T-helper 2 cell (primary cell): ENCODE data around the gene MTA3.
"Not testable (repeated sequence)": the region's sequence is repeated elsewhere in the genome, so short reads cannot be mapped to it uniquely, and the experiment has no call there.

Experiments
- DNase-seq, 5 experiments: peaks; one replicate each; pipeline versions ENCODE4 v3.0.0 to v3.0.0-alpha.2; 2012 to 2022

Gene MTA3

GRCh38 chr2:42613281-42614064 is 45.0 kb downstream of the MTA3 start:
- DNase-seq: no peak

- DNase-seq: no peak
Observed at GRCh38 chr2:42614838-42615237, 46.4 kb downstream of the MTA3 start.

GRCh38 chr2:42618116-42618515 is 49.7 kb downstream of the MTA3 start:
- DNase-seq: no peak

GRCh38 chr2:42618972-42619371 is 50.5 kb downstream of the MTA3 start:
- DNase-seq: peak in 1 of 5 experiments; percentile 68

- DNase-seq: not testable (repeated sequence)
Observed at GRCh38 chr2:42621626-42622025, 53.2 kb downstream of the MTA3 start.

- DNase-seq: no peak
Observed at GRCh38 chr2:42622943-42623676, 54.7 kb downstream of the MTA3 start.

GRCh38 chr2:42624047-42624446 is 55.6 kb downstream of the MTA3 start:
- no peak for DNase-seq

- not testable (repeated sequence) for DNase-seq
Observed at GRCh38 chr2:42628024-42628423, 59.6 kb downstream of the MTA3 start.

GRCh38 chr2:42636934-42637333 is 68.5 kb downstream of the MTA3 start:
- DNase-seq: no peak

- DNase-seq: no peak
Observed at GRCh38 chr2:42638080-42638784, 69.8 kb downstream of the MTA3 start.

GRCh38 chr2:42639340-42640077 is 71.1 kb downstream of the MTA3 start:
- no peak for DNase-seq

GRCh38 chr2:42640261-42640660 is 71.8 kb downstream of the MTA3 start:
- no peak for DNase-seq

GRCh38 chr2:42642371-42642770 is 73.9 kb downstream of the MTA3 start:
- not testable (repeated sequence) for DNase-seq

- no peak for DNase-seq
Observed at GRCh38 chr2:42645551-42645950, 77.1 kb downstream of the MTA3 start.

GRCh38 chr2:42648796-42649195 is 80.4 kb downstream of the MTA3 start:
- DNase-seq: no peak

- no peak for DNase-seq
Observed at GRCh38 chr2:42651057-42651456, 82.6 kb downstream of the MTA3 start.

GRCh38 chr2:42652086-42652485 is 83.7 kb downstream of the MTA3 start:
- DNase-seq: peak in 1 of 5 experiments; percentile 79

GRCh38 chr2:42653039-42653438 is 84.6 kb downstream of the MTA3 start:
- DNase-seq: no peak

GRCh38 chr2:42653908-42654445 is 85.5 kb downstream of the MTA3 start:
- DNase-seq: no peak

GRCh38 chr2:42658306-42658705 is 89.9 kb downstream of the MTA3 start:
- no peak for DNase-seq

GRCh38 chr2:42659609-42660008 is 91.2 kb downstream of the MTA3 start:
- DNase-seq: no peak

- DNase-seq: peak; percentile 6 to 80 (median 16)
Observed at GRCh38 chr2:42663106-42663780, 94.8 kb downstream of the MTA3 start.
